Measurements from ENCODE around the gene GDF2. TPM values are rescaled to one million over a fixed set of nuclear protein-coding genes. Genes with fewer than 3 reads are reported as not detected.

GDF2 gene
- total RNA-seq (not detected), polyA plus RNA-seq (not detected)
- long read RNA-seq, donor 1 = 0 reads
- long read RNA-seq, donor 2 = 0 reads
- long read RNA-seq, donor 3 = 0 reads
- long read RNA-seq, donor 4 = 0 reads
- long read RNA-seq, donor 5 = 0 reads

DNA sequence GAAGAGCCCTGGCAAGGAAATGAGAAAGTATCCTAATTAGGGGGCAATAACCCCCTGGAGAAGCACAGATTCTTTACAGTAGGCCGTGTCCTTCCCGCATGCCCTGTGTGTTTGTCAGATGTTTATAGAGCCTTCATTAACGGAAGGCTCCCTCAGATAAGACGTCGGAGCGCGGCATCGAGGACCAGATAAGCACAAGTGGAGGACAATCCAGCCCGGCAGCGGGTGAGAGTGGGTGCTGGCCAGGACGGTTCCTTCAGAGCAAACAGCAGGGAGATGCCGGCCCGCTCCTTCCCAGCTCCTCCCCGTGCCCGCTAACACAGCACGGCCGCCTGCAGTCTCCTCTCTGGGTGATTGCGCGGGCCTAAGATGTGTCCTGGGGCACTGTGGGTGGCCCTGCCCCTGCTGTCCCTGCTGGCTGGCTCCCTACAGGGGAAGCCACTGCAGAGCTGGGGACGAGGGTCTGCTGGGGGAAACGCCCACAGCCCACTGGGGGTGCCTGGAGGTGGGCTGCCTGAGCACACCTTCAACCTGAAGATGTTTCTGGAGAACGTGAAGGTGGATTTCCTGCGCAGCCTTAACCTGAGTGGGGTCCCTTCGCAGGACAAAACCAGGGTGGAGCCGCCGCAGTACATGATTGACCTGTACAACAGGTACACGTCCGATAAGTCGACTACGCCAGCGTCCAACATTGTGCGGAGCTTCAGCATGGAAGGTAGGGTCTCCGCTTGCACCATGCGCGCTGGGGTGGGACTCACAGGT, at the start of gene GDF2:
Gene GDF2, plus strand, starts transcription at position 155 of the 762 bp plus-strand sequence. Its CDS starts 215 bp downstream, at position 370.
- peaks cover 0 to 31% (median 4%) of the 10 kb centered on the region in 5 donors for H3K4me1 ChIP-seq (ENCODE audit: control insufficient read depth in 5 of 5, insufficient read depth in 5 of 5, low read length in 5 of 5)
- no peak for DNase-seq
- H3K4me3 ChIP-seq = no peak within 1 kb of the TSS
- H3K9me3 ChIP-seq (ENCODE audit: control insufficient read depth in 4 of 4, insufficient read depth in 3 of 4, low read length in 3 of 4) = peaks cover 0 to 2% (median 0%) of the 10 kb centered on the region in 4 donors
- no peaks in the 10 kb centered on the region for H3K27me3 ChIP-seq (ENCODE audit: control insufficient read depth in 3 of 3, insufficient read depth in 3 of 3, low read length in 2 of 3)
- ATAC-seq (ENCODE audit: insufficient read depth, low FRiP score) = no peak
- no peaks in the 10 kb centered on the region for H3K36me3 ChIP-seq (ENCODE audit: control insufficient read depth in 4 of 4, insufficient read depth in 4 of 4, low read length in 4 of 4)
- 72 to 88% methylated on average over 35 of the region's 35 CpGs for WGBS, 2 donors
- H3K9ac ChIP-seq (ENCODE audit: insufficient read depth in 1 of 2, low read length in 2 of 2) = no peak within 1 kb of the TSS
- H3K27ac ChIP-seq (ENCODE audit: low read depth in 1 of 2, low read length in 1 of 2) = no peak within 1 kb of the TSS
- TF ChIP-seq, protein P1, sequence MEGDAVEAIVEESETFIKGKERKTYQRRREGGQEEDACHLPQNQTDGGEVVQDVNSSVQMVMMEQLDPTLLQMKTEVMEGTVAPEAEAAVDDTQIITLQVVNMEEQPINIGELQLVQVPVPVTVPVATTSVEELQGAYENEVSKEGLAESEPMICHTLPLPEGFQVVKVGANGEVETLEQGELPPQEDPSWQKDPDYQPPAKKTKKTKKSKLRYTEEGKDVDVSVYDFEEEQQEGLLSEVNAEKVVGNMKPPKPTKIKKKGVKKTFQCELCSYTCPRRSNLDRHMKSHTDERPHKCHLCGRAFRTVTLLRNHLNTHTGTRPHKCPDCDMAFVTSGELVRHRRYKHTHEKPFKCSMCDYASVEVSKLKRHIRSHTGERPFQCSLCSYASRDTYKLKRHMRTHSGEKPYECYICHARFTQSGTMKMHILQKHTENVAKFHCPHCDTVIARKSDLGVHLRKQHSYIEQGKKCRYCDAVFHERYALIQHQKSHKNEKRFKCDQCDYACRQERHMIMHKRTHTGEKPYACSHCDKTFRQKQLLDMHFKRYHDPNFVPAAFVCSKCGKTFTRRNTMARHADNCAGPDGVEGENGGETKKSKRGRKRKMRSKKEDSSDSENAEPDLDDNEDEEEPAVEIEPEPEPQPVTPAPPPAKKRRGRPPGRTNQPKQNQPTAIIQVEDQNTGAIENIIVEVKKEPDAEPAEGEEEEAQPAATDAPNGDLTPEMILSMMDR (IDR thresholded peaks at IDR 0.05; ENCODE audit: control extremely low read depth, extremely low read depth) = no peak

DNA sequence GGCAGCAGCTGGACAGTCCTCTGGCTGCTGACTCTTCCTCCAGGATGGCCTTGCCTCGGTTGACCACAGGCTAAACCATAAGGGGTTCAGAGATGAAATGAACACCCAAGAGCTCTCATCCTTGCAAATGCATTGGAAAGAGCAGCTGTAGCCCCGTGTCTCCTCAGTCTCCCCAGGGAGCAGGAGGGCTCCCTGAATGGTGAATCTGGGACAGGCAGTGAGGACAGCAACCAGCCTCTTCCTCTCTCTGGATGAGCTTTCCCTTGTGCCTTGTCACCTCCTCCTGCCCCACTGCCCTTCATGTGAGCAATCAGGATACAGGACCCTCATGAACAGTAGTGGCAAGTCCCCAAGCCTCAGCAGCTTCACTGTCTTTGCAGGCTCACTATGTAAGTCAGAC, 46.2 kb upstream of the GDF2 start:
- no peaks in the 10 kb centered on the region for H3K4me1 ChIP-seq (ENCODE audit: control insufficient read depth in 5 of 5, insufficient read depth in 5 of 5, low read length in 5 of 5)
- no peak overlapping the region for H3K4me3 ChIP-seq
- TF ChIP-seq, protein P1 (IDR thresholded peaks at IDR 0.05; ENCODE audit: control extremely low read depth, extremely low read depth) = no peak
- no peak overlapping the region for H3K9ac ChIP-seq (ENCODE audit: insufficient read depth in 1 of 2, low read length in 2 of 2)
- H3K9me3 ChIP-seq (ENCODE audit: control insufficient read depth in 4 of 4, insufficient read depth in 3 of 4, low read length in 3 of 4) = peaks cover 0 to 2% (median 0%) of the 10 kb centered on the region in 4 donors
- ATAC-seq (ENCODE audit: insufficient read depth, low FRiP score) (no peak), DNase-seq (no peak)
- no peaks in the 10 kb centered on the region for H3K36me3 ChIP-seq (ENCODE audit: control insufficient read depth in 4 of 4, insufficient read depth in 4 of 4, low read length in 4 of 4)
- WGBS, 2 donors = 84% methylated on average over 2 of the region's 2 CpGs
- H3K27ac ChIP-seq (ENCODE audit: low read depth in 1 of 2, low read length in 1 of 2) = no peak overlapping the region
- H3K27me3 ChIP-seq (ENCODE audit: control insufficient read depth in 3 of 3, insufficient read depth in 3 of 3, low read length in 2 of 3) = no peaks in the 10 kb centered on the region

DNA sequence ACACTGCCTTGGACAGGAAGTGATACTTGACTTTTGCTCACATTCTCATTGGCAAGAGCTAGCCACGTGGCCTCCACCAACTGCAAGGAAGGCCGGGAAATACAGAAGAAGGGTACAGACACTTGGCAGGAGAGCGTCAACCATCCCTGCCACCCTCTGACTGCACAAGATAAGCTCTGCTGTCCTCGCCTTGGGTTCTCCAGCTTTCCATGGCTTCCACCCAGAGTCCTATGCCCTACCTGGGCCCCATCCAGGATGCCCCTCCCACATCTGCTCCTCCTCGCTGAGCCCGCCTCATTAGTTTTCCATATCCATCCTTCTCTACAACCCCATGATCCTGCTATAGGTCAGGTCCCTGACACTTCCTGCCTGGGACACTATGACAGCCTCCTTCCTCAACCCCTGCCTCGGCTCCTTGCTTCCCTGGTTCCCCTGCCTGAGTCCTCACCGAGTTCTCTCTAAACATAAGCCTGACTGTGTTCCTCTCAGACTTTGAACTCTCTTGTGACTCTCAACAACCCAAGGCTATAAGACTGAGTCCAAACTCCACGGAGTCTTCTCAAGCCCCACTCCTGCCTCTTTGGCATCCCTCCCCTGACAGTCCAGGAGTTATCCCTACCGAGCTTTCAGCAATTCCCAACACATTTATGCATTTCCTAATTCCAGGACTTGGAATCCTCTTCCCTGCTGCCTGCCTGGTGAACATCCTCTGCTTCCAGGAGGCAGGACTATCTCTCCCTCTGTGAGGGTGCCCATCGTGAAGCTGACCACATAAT, 45.5 kb upstream of the GDF2 start:
- no peaks in the 10 kb centered on the region for H3K36me3 ChIP-seq (ENCODE audit: control insufficient read depth in 4 of 4, insufficient read depth in 4 of 4, low read length in 4 of 4)
- H3K27ac ChIP-seq (ENCODE audit: low read depth in 1 of 2, low read length in 1 of 2) = no peak overlapping the region
- no peak overlapping the region for H3K9ac ChIP-seq (ENCODE audit: insufficient read depth in 1 of 2, low read length in 2 of 2)
- TF ChIP-seq, protein P1 (IDR thresholded peaks at IDR 0.05; ENCODE audit: control extremely low read depth, extremely low read depth) = no peak
- 88% methylated on average over 11 of the region's 11 CpGs for WGBS, 2 donors
- DNase-seq = no peak
- no peak for ATAC-seq (ENCODE audit: insufficient read depth, low FRiP score)
- no peaks in the 10 kb centered on the region for H3K27me3 ChIP-seq (ENCODE audit: control insufficient read depth in 3 of 3, insufficient read depth in 3 of 3, low read length in 2 of 3)
- no peak overlapping the region for H3K4me3 ChIP-seq
- no peaks in the 10 kb centered on the region for H3K4me1 ChIP-seq (ENCODE audit: control insufficient read depth in 5 of 5, insufficient read depth in 5 of 5, low read length in 5 of 5)
- H3K9me3 ChIP-seq (ENCODE audit: control insufficient read depth in 4 of 4, insufficient read depth in 3 of 4, low read length in 3 of 4) = peaks cover 0 to 2% (median 0%) of the 10 kb centered on the region in 4 donors

Data from lung (tissue), 16 donors.